Retinal pigment epithelial cell (primary cell): ENCODE measurements around the gene USP47.

ENCODE experiments used
- DNase-seq: peaks from one replicate; pipeline ENCODE4 v3.0.0-alpha.2; 2010; ENCODE audit warnings: low read depth
- H3K4me3 ChIP-seq: 2 replicates; pipeline ENCODE4 v1.5.1; 2011; ENCODE audit warnings: mild to moderate bottlenecking, low read length, control low read depth, moderate library complexity
- CTCF ChIP-seq: conservative IDR thresholded peaks from 2 replicates; pipeline ENCODE4 v1.5.1; 2011; ENCODE audit warnings: low read depth, low read length, control low read depth, inconsistent platforms

The USP47 gene

GRCh38 chr11:11807811-11808782 is 33.7 kb upstream of the USP47 start:
- no peak overlapping the region for H3K4me3 ChIP-seq
- no peak for TF ChIP-seq CTCF
- no peak for DNase-seq

GRCh38 chr11:11808992-11809615 is 32.7 kb upstream of the USP47 start:
- DNase-seq, result no peak
- H3K4me3 ChIP-seq, result no peak overlapping the region
- TF ChIP-seq CTCF, result no peak

- H3K4me3 ChIP-seq, result no peak overlapping the region
- no peak for DNase-seq
- TF ChIP-seq CTCF, result no peak
These were observed 30.7 kb upstream of the USP47 start for GRCh38 chr11:11810764-11811726.

- no peak overlapping the region for H3K4me3 ChIP-seq
- no peak for TF ChIP-seq CTCF
These were observed 28.3 kb upstream of the USP47 start for GRCh38 chr11:11813288-11813962.

GRCh38 chr11:11814614-11815452 is 26.9 kb upstream of the USP47 start:
- H3K4me3 ChIP-seq, result no peak overlapping the region
- TF ChIP-seq CTCF, result no peak
- no peak for DNase-seq

More at GRCh38 chr11:11813288-11813962, 28.3 kb upstream of the USP47 start:
- peak; percentile 88 for DNase-seq
